GM19035 (cell line): ENCODE results near the gene NDUFB10.
"Not testable (repeated sequence)": the region's sequence is repeated elsewhere in the genome, so short reads cannot be mapped to it uniquely, and the experiment has no call there.

Source experiments
- ATAC-seq: cut with Tn5 transposase; IDR thresholded peaks from one replicate; pipeline ENCODE4 v1.9.1; 2021; ENCODE audit not compliant: unreplicated experiment

The NDUFB10 gene

GRCh38 chr16:1959269-1960039 is at the start of gene NDUFB10:
NDUFB10 (plus strand) TSS chr16:1959538; CDS start chr16:1959625, 87 bp downstream.
- ATAC-seq = peak; percentile 74

- no peak for ATAC-seq
These were observed 49.6 kb upstream of the NDUFB10 start for GRCh38 chr16:1909561-1910231.

- ATAC-seq = no peak
These were observed 47.7 kb upstream of the NDUFB10 start for GRCh38 chr16:1911467-1912214.

- no peak for ATAC-seq
These were observed 47.2 kb upstream of the NDUFB10 start for GRCh38 chr16:1912215-1912543.

- no peak for ATAC-seq
These were observed 45.8 kb upstream of the NDUFB10 start for GRCh38 chr16:1913327-1914083.

GRCh38 chr16:1914084-1914608 is 45.2 kb upstream of the NDUFB10 start:
- ATAC-seq = no peak

- ATAC-seq = no peak
These were observed 44.4 kb upstream of the NDUFB10 start for GRCh38 chr16:1914988-1915387.

GRCh38 chr16:1915732-1916639 is 43.4 kb upstream of the NDUFB10 start:
- ATAC-seq = no peak

GRCh38 chr16:1916640-1916990 is 42.7 kb upstream of the NDUFB10 start:
- no peak for ATAC-seq

GRCh38 chr16:1917056-1917664 is 42.2 kb upstream of the NDUFB10 start:
- no peak for ATAC-seq

- ATAC-seq = no peak
These were observed 41.5 kb upstream of the NDUFB10 start for GRCh38 chr16:1917665-1918350.

- no peak for ATAC-seq
These were observed 40.7 kb upstream of the NDUFB10 start, which contains the start of gene HS3ST6 for GRCh38 chr16:1918351-1919326. HS3ST6 (minus strand) TSS chr16:1918415; CDS start chr16:1918323, 92 bp downstream.

GRCh38 chr16:1919327-1919998 is 39.9 kb upstream of the NDUFB10 start:
- no peak for ATAC-seq

GRCh38 chr16:1920122-1920521 is 39.2 kb upstream of the NDUFB10 start:
- not testable (repeated sequence) for ATAC-seq

GRCh38 chr16:1920727-1921171 is 38.6 kb upstream of the NDUFB10 start:
- no peak for ATAC-seq

- ATAC-seq = no peak
These were observed 37.0 kb upstream of the NDUFB10 start for GRCh38 chr16:1922357-1922756.
